Gastrocnemius medialis (tissue), 4 donors: ENCODE data around the gene MAEA. TPM values are rescaled to one million over a fixed set of nuclear protein-coding genes. Genes with fewer than 3 reads are reported as not detected.

ENCODE experiments used
- ATAC-seq, 2 donors: fragments of 150-250 bp; one replicate each; pipeline ENCODE4 v1.9.1; 2016
- DNase-seq, 2 donors: peaks; one replicate each; pipeline ENCODE4 v3.0.0-alpha.2; 2019
- H3K27ac ChIP-seq, 4 donors: fragments of 200-600 bp; sonication (generic); 1 replicate in 1 of 4; 2 replicates in 3 of 4; pipeline ENCODE4 v1.5.1; 2016 to 2018; ENCODE audit warnings: mild to moderate bottlenecking in 2 of 4, moderate library complexity in 1 of 4
- H3K27me3 ChIP-seq, 3 donors: fragments of 200-600 bp; sonication (generic) in 2 of 3; 1 replicate in 1 of 3; 2 replicates in 2 of 3; pipeline versions ENCODE4 v1.5.1 to v1.6.0; 2016 to 2019; ENCODE audit warnings: mild to moderate bottlenecking in 1 of 3, moderate library complexity in 1 of 3
- H3K36me3 ChIP-seq, 2 donors: fragments of 200-600 bp; sonication (generic) in 1 of 2; one replicate each; pipeline ENCODE4 v1.5.1; 2017 to 2018
- H3K4me1 ChIP-seq, 2 donors: fragments of 200-600 bp; sonication (generic) in 1 of 2; one replicate each; pipeline ENCODE4 v1.5.1; 2016 to 2017; ENCODE audit warnings: mild to moderate bottlenecking in 2 of 2
- H3K4me3 ChIP-seq, 4 donors: fragments of 200-600 bp; sonication (generic) in 3 of 4; 1 replicate in 1 of 4; 2 replicates in 3 of 4; pipeline ENCODE4 v1.5.1; 2016 to 2019; ENCODE audit warnings: mild to moderate bottlenecking in 2 of 4
- H3K9me3 ChIP-seq, 3 donors: fragments of 200-600 bp; sonication (generic) in 2 of 3; 1 replicate in 1 of 3; 2 replicates in 2 of 3; pipeline ENCODE4 v1.5.1; 2016 to 2019
- POLR2A ChIP-seq, 2 donors: fragments of 450-650 bp; IDR thresholded peaks; one replicate each; pipeline ENCODE4 v1.6.1; 2017; ENCODE audit warnings: antibody characterized with exemption in 2 of 2, mild to moderate bottlenecking in 2 of 2, moderate library complexity in 2 of 2
- in situ Hi-C, 4 donors: fragments of 200-750 bp; cut with MboI; loops; one replicate each; pipeline versions ENCODE4 v1.15.0 to v1.8.0; 2017; ENCODE audit warnings: low sequenced_read_pairs in 4 of 4
- intact Hi-C: fragments of 100-400 bp; cut with DNase I; formaldehyde crosslinking; loops from one replicate; pipeline ENCODE4 v1.15.1; 2023; ENCODE audit warnings: low total_unique reads
- total RNA-seq, 4 donors: library from RNA; depleted of rRNA; stranded (reverse); fragments of >200 nt; gene quantifications; one replicate each; pipeline versions ENCODE4 v1.1.0 to v1.2.3, GENCODE V29; 2016
- TF ChIP-seq, protein P1 (sequence below), 5 experiments: fragments of 450-650 bp in 3 of 5; fragments of 200-600 bp in 2 of 5; sonication (generic) in 2 of 5; IDR thresholded peaks in 4 of 5; conservative IDR thresholded peaks in 1 of 5; 1 replicate in 4 of 5; 2 replicates in 1 of 5; pipeline ENCODE4 v1.5.1; 2016 to 2019; ENCODE audit warnings: antibody characterized with exemption in 5 of 5, mild to moderate bottlenecking in 3 of 5, moderate library complexity in 3 of 5

The MAEA gene
- total RNA-seq, 4 donors from 2014 or later, result 30.0 to 42.7 (median 34.3) TPM

- in situ Hi-C loops, result no loop called here
- H3K36me3 ChIP-seq, result peaks cover 0 to 7% of the 10 kb centered on the region in 2 donors
- DNase-seq, result no peak
Measured at GRCh38 chr4:1376391-1376840, 86.7 kb downstream of the MAEA start.

DNA sequence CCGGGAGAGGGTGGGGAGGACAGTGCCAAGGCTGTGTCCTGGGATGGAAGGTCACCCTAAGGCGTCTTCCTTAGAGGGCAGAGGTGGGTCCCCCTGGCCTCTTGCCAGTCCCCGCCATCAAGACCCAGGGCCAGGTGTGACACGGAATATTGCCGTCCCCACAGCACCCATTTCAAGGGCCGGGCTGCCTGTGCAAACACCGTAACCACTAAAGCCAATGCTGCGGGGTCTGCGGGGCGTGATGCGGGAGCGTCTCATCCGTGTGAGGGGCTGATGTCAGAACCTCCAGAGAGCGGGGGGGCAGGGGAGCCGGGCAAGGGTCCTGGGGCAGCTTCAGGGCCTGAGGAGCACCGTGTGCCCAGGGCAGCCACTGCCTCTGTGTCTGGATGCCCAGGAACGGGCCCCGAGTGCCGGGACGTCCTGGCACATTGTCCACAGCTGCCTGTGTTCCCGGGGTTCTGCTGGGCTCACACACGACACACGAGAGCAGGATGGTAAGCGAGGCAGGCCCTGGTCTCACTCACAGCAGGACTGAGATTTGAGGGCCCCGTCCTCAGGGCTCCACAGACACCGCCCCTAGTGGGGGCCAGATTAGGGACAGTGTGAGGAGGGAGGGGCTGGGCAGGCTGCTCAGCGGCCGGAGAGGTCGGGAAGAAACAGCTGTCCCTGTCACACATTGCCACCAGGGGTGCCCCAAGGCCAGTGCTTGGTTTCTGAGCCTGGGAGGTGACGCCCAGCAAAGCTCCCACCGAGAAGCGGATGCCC, 87.3 kb downstream of the MAEA start:
- no peak for ATAC-seq
- no peak for TF ChIP-seq POLR2A (IDR thresholded peaks at IDR 0.05)
- TF ChIP-seq, protein P1, sequence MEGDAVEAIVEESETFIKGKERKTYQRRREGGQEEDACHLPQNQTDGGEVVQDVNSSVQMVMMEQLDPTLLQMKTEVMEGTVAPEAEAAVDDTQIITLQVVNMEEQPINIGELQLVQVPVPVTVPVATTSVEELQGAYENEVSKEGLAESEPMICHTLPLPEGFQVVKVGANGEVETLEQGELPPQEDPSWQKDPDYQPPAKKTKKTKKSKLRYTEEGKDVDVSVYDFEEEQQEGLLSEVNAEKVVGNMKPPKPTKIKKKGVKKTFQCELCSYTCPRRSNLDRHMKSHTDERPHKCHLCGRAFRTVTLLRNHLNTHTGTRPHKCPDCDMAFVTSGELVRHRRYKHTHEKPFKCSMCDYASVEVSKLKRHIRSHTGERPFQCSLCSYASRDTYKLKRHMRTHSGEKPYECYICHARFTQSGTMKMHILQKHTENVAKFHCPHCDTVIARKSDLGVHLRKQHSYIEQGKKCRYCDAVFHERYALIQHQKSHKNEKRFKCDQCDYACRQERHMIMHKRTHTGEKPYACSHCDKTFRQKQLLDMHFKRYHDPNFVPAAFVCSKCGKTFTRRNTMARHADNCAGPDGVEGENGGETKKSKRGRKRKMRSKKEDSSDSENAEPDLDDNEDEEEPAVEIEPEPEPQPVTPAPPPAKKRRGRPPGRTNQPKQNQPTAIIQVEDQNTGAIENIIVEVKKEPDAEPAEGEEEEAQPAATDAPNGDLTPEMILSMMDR (IDR thresholded peaks at IDR 0.05 in 4 of 5, conservative IDR thresholded peaks at IDR 0.05 in 1 of 5), result no peak
- Histone ChIP-seq H3K4me3 (no peak overlapping the region), H3K27ac (no peak overlapping the region), H3K27me3 (no peaks in the 10 kb centered on the region), H3K4me1 (no peaks in the 10 kb centered on the region), H3K36me3 (peaks cover 0 to 4% of the 10 kb centered on the region in 2 donors), H3K9me3 (no peaks in the 10 kb centered on the region)
- in situ Hi-C loops, result no loop called here
- DNase-seq, result no peak
- intact Hi-C loops, result no loop called here

More at GRCh38 chr4:1376391-1376840, 86.7 kb downstream of the MAEA start:
- intact Hi-C loops, result no loop called here
- Histone ChIP-seq H3K27me3 (no peaks in the 10 kb centered on the region), H3K4me1 (no peaks in the 10 kb centered on the region), H3K27ac (no peak overlapping the region), H3K4me3 (no peak overlapping the region), H3K9me3 (no peaks in the 10 kb centered on the region)
- no peak for ATAC-seq
- TF ChIP-seq, protein P1 (IDR thresholded peaks at IDR 0.05 in 4 of 5, conservative IDR thresholded peaks at IDR 0.05 in 1 of 5), result no peak
- no peak for TF ChIP-seq POLR2A (IDR thresholded peaks at IDR 0.05)

DNA sequence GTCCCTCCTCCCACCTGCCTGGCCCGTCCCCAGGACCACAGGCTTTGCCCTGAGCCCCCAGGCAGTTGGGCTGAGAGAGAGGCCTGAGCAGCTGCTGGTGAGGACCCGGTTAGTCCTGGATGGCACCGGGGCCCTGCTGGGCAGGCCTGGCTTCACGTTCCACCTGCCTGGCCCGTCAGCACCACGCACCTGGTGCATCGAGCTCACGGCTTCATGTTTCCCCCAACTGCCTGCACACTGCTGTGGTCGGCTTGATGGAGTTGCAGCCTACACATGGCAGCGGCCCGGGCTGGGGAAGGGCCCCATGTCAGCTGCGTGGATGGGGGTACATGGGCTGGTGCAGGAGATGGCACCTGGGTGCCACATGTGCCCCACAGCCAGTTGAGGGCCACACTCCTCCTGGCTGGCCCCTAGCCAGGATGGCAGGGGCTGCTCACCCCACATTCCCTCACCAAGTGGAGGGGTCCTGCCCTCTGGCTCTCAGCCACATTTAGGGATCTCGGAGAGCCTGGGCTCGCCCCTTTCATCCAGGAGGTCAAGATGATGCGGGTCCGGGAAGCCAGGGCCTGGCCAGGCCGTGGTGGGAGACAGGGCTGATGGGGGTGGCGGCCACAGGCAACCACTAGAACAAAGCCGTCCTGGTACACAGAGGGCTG, 88.0 kb downstream of the MAEA start:
- intact Hi-C loops (no loop called here), in situ Hi-C loops (no loop called here)
- Histone ChIP-seq H3K4me1 (no peaks in the 10 kb centered on the region), H3K4me3 (no peak overlapping the region), H3K36me3 (no peaks in the 10 kb centered on the region), H3K9me3 (no peaks in the 10 kb centered on the region), H3K27ac (no peak overlapping the region), H3K27me3 (no peaks in the 10 kb centered on the region)
- ATAC-seq (no peak), DNase-seq (no peak)
- no peak for TF ChIP-seq POLR2A (IDR thresholded peaks at IDR 0.05)
- TF ChIP-seq, protein P1 (IDR thresholded peaks at IDR 0.05 in 4 of 5, conservative IDR thresholded peaks at IDR 0.05 in 1 of 5), result no peak

GRCh38 chr4:1378559-1379231, 89.0 kb downstream of the MAEA start:
- Histone ChIP-seq H3K4me1 (no peaks in the 10 kb centered on the region), H3K4me3 (no peak overlapping the region), H3K27ac (no peak overlapping the region), H3K27me3 (no peaks in the 10 kb centered on the region), H3K9me3 (no peaks in the 10 kb centered on the region), H3K36me3 (peaks cover 0 to 8% of the 10 kb centered on the region in 2 donors)
- no peak for ATAC-seq
- DNase-seq, result no peak
- in situ Hi-C loops (no loop called here), intact Hi-C loops (no loop called here)
- TF ChIP-seq POLR2A (IDR thresholded peaks at IDR 0.05), result no peak

- TF ChIP-seq, protein P1 (IDR thresholded peaks at IDR 0.05 in 4 of 5, conservative IDR thresholded peaks at IDR 0.05 in 1 of 5), result no peak
- TF ChIP-seq POLR2A (IDR thresholded peaks at IDR 0.05), result no peak
- Histone ChIP-seq H3K36me3 (peaks cover 0 to 15% of the 10 kb centered on the region in 2 donors), H3K4me3 (no peak overlapping the region), H3K4me1 (no peaks in the 10 kb centered on the region), H3K9me3 (no peaks in the 10 kb centered on the region), H3K27ac (no peak overlapping the region), H3K27me3 (no peaks in the 10 kb centered on the region)
- intact Hi-C loops, result no loop called here
- in situ Hi-C loops, result no loop called here
- ATAC-seq (no peak), DNase-seq (no peak)
Measured at GRCh38 chr4:1379351-1379781, 89.7 kb downstream of the MAEA start.
